ENCODE data around the gene OAS1.

DNA sequence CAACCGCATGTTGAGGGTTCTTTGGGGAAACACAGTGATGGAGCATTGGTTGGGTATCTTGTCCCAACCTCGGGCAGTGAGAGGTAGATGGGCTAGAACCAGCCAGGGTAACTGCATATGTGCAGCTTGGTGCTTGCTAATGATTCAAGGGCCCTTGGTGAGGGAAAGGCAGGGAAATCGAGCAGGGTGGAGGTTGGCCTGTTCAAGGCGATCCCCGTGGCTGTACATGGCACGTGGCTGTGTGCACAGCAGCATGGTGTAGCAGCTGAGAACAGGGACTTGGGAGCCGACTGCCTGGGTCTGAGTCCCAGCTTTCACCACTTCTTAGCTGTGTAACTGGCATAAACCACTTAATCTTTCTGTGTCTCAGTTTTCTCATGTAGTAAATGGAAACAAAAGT is 45.5 kb upstream of the OAS1 start:
- TF ChIP-seq, protein P1, sequence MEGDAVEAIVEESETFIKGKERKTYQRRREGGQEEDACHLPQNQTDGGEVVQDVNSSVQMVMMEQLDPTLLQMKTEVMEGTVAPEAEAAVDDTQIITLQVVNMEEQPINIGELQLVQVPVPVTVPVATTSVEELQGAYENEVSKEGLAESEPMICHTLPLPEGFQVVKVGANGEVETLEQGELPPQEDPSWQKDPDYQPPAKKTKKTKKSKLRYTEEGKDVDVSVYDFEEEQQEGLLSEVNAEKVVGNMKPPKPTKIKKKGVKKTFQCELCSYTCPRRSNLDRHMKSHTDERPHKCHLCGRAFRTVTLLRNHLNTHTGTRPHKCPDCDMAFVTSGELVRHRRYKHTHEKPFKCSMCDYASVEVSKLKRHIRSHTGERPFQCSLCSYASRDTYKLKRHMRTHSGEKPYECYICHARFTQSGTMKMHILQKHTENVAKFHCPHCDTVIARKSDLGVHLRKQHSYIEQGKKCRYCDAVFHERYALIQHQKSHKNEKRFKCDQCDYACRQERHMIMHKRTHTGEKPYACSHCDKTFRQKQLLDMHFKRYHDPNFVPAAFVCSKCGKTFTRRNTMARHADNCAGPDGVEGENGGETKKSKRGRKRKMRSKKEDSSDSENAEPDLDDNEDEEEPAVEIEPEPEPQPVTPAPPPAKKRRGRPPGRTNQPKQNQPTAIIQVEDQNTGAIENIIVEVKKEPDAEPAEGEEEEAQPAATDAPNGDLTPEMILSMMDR (IDR thresholded peaks at IDR 0.05; ENCODE audit: extremely low read depth in 1 of 2, insufficient read depth in 1 of 2, low read depth in 1 of 2, low read length in 2 of 2) = no peak
- no peak for TF ChIP-seq POLR2A (IDR thresholded peaks at IDR 0.05; ENCODE audit: low read depth, low read length)
- TF ChIP-seq EZH2 (IDR thresholded peaks at IDR 0.05; ENCODE audit: borderline replicate concordance, low read depth, low read length, severe bottlenecking) = no peak
- TF ChIP-seq POLR2AphosphoS5 (IDR thresholded peaks at IDR 0.05; ENCODE audit: insufficient read depth, low read depth, low read length) = no peak
- no peak for TF ChIP-seq MYC (IDR thresholded peaks at IDR 0.05; ENCODE audit: low read depth, low read length)
- TF ChIP-seq, protein P2, sequence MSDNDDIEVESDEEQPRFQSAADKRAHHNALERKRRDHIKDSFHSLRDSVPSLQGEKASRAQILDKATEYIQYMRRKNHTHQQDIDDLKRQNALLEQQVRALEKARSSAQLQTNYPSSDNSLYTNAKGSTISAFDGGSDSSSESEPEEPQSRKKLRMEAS (IDR thresholded peaks at IDR 0.05; ENCODE audit: insufficient read depth, insufficient read length) = no peak
- TF ChIP-seq JUN (IDR thresholded peaks at IDR 0.05; ENCODE audit: borderline replicate concordance, insufficient read depth, insufficient read length, low read depth) = no peak
- TF ChIP-seq FOS (IDR thresholded peaks at IDR 0.05; ENCODE audit: borderline replicate concordance, insufficient read depth, low read length) = no peak
- TF ChIP-seq GATA2 (IDR thresholded peaks at IDR 0.05; ENCODE audit: insufficient read depth, insufficient read length, low read depth, low read length) = no peak

All from endothelial cell of umbilical vein (primary cell).